ENCODE measurements around the gene TIMMDC1. TPM values are rescaled to one million over a fixed set of nuclear protein-coding genes. Genes with fewer than 3 reads are reported as not detected.
"Not testable (repeated sequence)": the region's sequence is repeated elsewhere in the genome, so short reads cannot be mapped to it uniquely, and the experiment has no call there.

TIMMDC1 gene
- total RNA-seq, 2 donors from 2014 or later: 91.0 to 94.0 TPM

DNA sequence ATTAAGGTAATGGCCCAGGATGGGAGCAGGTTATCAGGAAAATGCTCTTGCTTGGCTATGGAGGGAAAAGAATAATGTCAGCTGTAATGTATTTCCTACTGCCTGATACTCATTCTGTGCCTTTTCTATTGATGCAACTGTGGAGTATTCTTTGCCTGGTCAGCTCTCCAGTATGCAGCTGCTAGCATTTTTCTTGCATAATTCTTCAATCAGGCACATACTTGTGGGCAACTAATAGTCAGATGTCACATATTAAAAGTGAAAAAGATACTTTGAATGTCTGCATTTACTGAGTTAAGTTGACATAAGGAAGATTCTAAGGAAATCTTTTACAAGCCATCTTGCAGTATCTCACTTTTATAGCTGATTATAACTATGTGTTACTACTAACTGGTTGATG is 31.5 kb downstream of the TIMMDC1 start:
- no peaks in the 10 kb centered on the region for H3K36me3 Mint-ChIP-seq
- no peaks in the 10 kb centered on the region for H3K4me1 Mint-ChIP-seq (ENCODE audit: low read depth in 2 of 2)
- H3K4me3 Mint-ChIP-seq: no peak overlapping the region
- no peaks in the 10 kb centered on the region for H3K9me3 Mint-ChIP-seq
- ATAC-seq (no peak), DNase-seq (ENCODE audit: low spot score) (no peak)
- no peaks in the 10 kb centered on the region for H3K27me3 Mint-ChIP-seq
- no peak overlapping the region for H3K27ac Mint-ChIP-seq

DNA sequence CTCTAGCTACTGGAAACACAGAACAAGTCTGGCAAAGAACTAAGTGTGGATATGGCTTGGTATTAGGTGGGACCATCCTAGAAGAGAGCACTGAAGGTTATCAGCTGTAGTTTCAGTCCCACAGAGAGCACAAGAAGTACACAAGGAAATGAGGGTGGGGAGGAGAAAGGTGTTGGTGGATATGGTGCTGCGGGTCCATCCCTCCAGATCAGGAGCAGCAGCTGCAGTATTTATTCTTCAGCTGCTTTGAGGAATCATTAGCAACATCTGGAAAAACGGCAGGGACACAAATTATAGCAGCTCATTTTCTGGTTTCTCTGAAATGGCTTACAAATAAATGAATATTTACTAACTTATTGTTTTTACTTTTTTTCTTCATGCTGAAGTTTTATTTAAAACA is 32.1 kb downstream of the TIMMDC1 start:
- Mint-ChIP-seq H3K4me3 (no peak overlapping the region), H3K4me1 (ENCODE audit: low read depth in 2 of 2) (no peaks in the 10 kb centered on the region), H3K27ac (no peak overlapping the region), H3K27me3 (no peaks in the 10 kb centered on the region), H3K36me3 (no peaks in the 10 kb centered on the region), H3K9me3 (no peaks in the 10 kb centered on the region)
- no peak for DNase-seq (ENCODE audit: low spot score)
- no peak for ATAC-seq

DNA sequence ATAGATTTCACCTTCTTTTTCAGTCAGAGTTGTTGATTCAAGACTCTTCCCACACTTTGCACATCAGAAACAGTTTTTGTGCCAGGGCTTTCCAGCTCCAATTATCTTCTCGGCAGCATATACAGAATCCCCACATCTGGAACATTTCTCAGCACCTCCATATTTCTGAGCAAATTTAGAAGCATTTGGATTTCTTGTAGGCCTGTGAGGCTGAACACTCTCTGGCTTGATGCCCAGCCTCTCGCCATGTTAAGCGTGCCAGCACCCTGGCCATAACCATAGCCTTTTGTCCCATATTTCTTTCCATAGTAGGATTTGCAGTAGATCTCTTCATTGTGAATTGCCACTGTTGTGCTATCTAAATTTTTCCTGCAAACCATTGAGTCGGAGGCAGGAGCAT is 32.8 kb downstream of the TIMMDC1 start:
- H3K36me3 Mint-ChIP-seq: no peaks in the 10 kb centered on the region
- no peaks in the 10 kb centered on the region for H3K4me1 Mint-ChIP-seq (ENCODE audit: low read depth in 2 of 2)
- no peaks in the 10 kb centered on the region for H3K9me3 Mint-ChIP-seq
- no peak for ATAC-seq
- DNase-seq (ENCODE audit: low spot score): no peak
- no peaks in the 10 kb centered on the region for H3K27me3 Mint-ChIP-seq
- no peak overlapping the region for H3K27ac Mint-ChIP-seq
- H3K4me3 Mint-ChIP-seq: no peak overlapping the region

DNA sequence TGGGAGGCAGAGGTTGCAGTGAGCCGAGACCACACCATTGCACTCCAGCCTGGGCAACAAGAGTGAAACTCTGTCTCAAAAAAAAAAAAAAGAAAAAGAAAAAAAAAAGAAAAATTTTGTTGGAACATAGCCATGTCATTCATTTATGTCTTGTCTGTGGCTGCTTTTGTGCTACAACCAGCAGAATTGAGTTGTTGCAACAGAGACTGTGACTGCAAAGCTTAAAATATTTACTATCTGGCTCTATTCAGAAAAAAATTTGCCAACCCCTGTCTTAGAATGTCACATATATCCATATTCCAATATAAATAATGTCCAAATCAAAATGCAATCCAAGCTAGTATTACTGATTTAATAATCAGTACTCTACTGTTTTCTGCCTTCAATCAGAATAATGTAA is 35.9 kb downstream of the TIMMDC1 start:
- no peak overlapping the region for H3K27ac Mint-ChIP-seq
- H3K9me3 Mint-ChIP-seq: no peaks in the 10 kb centered on the region
- no peak overlapping the region for H3K4me3 Mint-ChIP-seq
- no peaks in the 10 kb centered on the region for H3K36me3 Mint-ChIP-seq
- DNase-seq (ENCODE audit: low spot score): no peak
- ATAC-seq: no peak
- H3K27me3 Mint-ChIP-seq: no peaks in the 10 kb centered on the region
- H3K4me1 Mint-ChIP-seq (ENCODE audit: low read depth in 2 of 2): no peaks in the 10 kb centered on the region

DNA sequence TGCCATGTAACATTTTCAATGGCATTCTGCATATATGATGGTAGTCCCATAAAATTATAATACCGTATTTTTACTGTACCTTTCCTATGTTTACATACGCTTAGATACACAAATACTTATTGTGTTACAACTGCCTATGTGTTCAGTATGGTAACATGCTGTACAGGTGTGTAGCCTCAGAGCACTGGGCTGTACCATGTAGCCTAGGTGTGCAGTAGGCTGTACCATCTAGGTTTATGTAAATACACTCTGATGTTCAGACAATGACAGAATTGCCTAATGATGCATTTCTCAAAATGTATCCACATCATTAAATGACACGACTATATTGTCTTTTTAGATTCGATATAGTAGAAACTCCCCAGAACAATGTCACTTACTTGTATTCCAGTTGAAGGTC is 38.4 kb downstream of the TIMMDC1 start:
- H3K9me3 Mint-ChIP-seq: no peaks in the 10 kb centered on the region
- no peaks in the 10 kb centered on the region for H3K36me3 Mint-ChIP-seq
- H3K4me1 Mint-ChIP-seq (ENCODE audit: low read depth in 2 of 2): no peaks in the 10 kb centered on the region
- H3K27ac Mint-ChIP-seq: no peak overlapping the region
- H3K27me3 Mint-ChIP-seq: peaks cover 0 to 4% of the 10 kb centered on the region in 2 donors
- DNase-seq (ENCODE audit: low spot score) (no peak), ATAC-seq (no peak)
- H3K4me3 Mint-ChIP-seq: no peak overlapping the region

DNA sequence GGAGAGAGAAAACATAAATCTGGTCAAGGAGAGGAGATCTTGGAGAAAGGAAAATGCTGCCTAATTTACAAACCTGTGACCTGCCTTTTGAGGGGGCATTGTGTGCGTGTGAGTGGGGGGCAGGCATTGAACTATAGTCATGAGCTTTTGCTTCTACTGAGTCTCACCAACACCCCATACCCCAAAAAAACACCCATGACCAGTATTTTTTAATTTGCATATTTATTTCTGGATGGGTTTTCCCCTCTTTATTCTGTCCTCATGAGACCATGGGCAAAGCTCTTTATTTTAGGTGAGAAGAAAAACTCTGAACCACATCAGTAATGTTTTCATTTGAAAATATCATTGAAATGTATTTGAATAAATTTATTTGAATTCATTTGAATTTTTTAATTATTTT is 40.4 kb downstream of the TIMMDC1 start:
- DNase-seq (ENCODE audit: low spot score) (no peak), ATAC-seq (no peak)
- H3K4me3 Mint-ChIP-seq: no peak overlapping the region
- H3K36me3 Mint-ChIP-seq: no peaks in the 10 kb centered on the region
- H3K27me3 Mint-ChIP-seq: peaks cover 0 to 5% of the 10 kb centered on the region in 2 donors
- no peaks in the 10 kb centered on the region for H3K9me3 Mint-ChIP-seq
- H3K27ac Mint-ChIP-seq: no peak overlapping the region
- H3K4me1 Mint-ChIP-seq (ENCODE audit: low read depth in 2 of 2): no peaks in the 10 kb centered on the region

DNA sequence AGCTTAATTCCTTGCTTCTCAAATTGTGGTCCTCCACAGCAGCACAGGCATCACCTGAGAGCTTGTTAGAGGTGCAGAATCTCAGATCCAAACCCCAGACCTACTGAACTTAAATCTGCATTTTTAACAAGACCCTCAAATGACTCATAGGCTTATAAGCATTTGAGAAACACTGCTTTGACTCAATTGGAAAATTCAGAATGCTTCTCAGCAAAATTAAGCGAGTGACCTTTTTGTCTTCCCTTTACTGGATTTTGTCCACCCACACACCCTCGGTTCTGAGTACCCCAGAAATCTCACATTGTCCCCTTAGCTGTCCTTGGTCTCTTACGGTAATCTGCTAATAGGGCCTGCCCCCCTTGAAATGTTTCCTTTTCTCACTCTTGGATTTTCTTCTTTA is 43.2 kb downstream of the TIMMDC1 start:
- no peaks in the 10 kb centered on the region for H3K36me3 Mint-ChIP-seq
- no peak overlapping the region for H3K27ac Mint-ChIP-seq
- ATAC-seq (no peak), DNase-seq (ENCODE audit: low spot score) (no peak)
- H3K9me3 Mint-ChIP-seq: no peaks in the 10 kb centered on the region
- peaks cover 0 to 5% of the 10 kb centered on the region in 2 donors for H3K27me3 Mint-ChIP-seq
- H3K4me1 Mint-ChIP-seq (ENCODE audit: low read depth in 2 of 2): no peaks in the 10 kb centered on the region
- no peak overlapping the region for H3K4me3 Mint-ChIP-seq

DNA sequence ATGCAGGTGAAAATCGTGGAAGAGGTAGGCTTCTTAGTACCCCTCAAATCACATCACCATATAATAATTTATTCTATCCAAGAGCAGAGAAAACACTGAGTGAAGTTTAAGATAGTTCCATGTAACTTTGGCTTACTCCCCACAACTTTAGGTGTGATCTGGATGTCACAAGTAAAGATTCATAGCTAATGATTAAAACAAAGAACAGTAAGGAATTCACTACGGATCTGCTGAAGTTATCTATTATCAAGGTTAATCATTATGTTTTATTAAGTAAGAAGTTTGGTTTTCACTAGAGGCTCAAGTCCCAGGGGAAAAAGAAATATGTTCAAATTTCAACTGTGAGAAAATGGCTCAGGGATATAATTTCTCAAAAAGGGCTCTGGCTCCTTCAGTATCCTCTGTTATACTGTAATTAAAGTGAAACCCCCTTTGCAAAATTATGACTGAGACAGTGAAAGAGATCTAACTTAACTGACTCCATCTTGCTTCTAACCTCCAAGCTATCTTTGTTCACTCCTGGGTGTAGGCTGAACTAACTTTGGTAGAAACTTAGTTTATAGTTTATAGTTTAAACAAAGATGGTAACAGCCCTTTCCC is 43.9 kb downstream of the TIMMDC1 start:
- Mint-ChIP-seq H3K27ac (no peak overlapping the region), H3K36me3 (no peaks in the 10 kb centered on the region), H3K9me3 (no peaks in the 10 kb centered on the region), H3K4me1 (ENCODE audit: low read depth in 2 of 2) (no peaks in the 10 kb centered on the region), H3K4me3 (no peak overlapping the region), H3K27me3 (peaks cover 0 to 5% of the 10 kb centered on the region in 2 donors)
- no peak for DNase-seq (ENCODE audit: low spot score)
- no peak for ATAC-seq

DNA sequence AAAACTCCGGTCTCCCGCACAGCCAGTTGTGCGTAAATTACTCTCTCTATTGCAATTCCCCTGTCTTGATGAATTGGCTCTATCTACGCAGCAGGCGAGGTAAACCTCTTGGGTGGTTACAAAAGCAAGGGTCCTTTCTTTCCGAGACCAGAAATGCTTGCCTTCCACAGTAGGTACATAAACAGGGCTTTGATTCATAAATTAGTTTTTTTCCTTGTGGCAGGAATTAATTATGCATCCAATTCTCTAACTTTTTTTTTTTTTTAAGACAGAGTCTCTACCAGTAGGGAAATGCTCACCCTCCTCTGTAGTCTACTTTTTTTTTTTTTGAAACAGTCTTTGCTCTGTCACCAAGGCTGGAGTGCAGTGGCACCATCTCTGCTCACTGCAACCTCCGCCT is 44.8 kb downstream of the TIMMDC1 start:
- no peak overlapping the region for H3K4me3 Mint-ChIP-seq
- H3K27me3 Mint-ChIP-seq: peaks cover 0 to 5% of the 10 kb centered on the region in 2 donors
- no peak for ATAC-seq
- no peaks in the 10 kb centered on the region for H3K4me1 Mint-ChIP-seq (ENCODE audit: low read depth in 2 of 2)
- no peak overlapping the region for H3K27ac Mint-ChIP-seq
- no peaks in the 10 kb centered on the region for H3K36me3 Mint-ChIP-seq
- no peak for DNase-seq (ENCODE audit: low spot score)
- H3K9me3 Mint-ChIP-seq: no peaks in the 10 kb centered on the region

DNA sequence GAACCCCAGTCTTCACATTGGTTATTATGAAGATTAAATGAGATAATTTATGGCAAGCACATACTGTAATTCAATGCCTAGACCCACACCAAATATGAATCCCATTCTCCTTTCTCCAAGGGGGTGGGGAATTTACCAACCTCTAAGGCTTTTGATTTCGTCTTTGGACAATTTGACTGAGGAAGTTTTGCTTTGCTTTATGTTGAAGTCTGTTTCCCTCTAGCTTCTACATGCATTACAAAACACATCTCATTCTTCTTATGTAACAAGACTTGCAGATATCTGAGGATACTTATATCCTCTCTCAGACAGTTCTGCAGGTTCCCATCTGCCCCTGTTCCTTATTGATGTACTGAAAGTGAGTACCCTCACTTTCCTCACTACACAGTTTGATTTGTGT is 48.9 kb downstream of the TIMMDC1 start:
- no peaks in the 10 kb centered on the region for H3K27me3 Mint-ChIP-seq
- no peaks in the 10 kb centered on the region for H3K36me3 Mint-ChIP-seq
- H3K9me3 Mint-ChIP-seq: no peaks in the 10 kb centered on the region
- DNase-seq (ENCODE audit: low spot score): no peak
- no peak overlapping the region for H3K4me3 Mint-ChIP-seq
- no peak overlapping the region for H3K27ac Mint-ChIP-seq
- no peaks in the 10 kb centered on the region for H3K4me1 Mint-ChIP-seq (ENCODE audit: low read depth in 2 of 2)
- ATAC-seq: no peak

DNA sequence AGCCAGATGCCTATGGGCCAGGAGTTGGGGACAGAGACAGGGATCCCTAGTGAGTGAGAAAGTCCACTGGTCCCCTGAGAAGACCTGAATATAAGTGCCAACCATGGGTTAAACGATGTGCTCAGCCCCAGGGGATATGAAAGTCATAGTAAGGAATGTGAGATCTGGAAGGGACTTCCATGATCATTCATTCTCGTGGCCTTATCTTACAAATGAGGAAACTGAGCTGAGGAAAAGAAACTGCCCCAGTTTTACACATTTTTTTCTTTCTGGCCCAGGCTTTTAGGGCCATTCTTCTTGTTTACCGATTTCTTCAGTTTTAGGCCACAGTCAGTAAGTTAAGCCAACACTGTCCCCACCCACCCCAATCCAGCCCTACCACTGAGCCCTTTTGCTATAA is 50.0 kb downstream of the TIMMDC1 start:
- Mint-ChIP-seq H3K9me3 (no peaks in the 10 kb centered on the region), H3K27ac (no peak overlapping the region), H3K4me1 (ENCODE audit: low read depth in 2 of 2) (no peaks in the 10 kb centered on the region), H3K36me3 (no peaks in the 10 kb centered on the region), H3K27me3 (no peaks in the 10 kb centered on the region), H3K4me3 (no peak overlapping the region)
- DNase-seq (ENCODE audit: low spot score): no peak
- no peak for ATAC-seq

DNA sequence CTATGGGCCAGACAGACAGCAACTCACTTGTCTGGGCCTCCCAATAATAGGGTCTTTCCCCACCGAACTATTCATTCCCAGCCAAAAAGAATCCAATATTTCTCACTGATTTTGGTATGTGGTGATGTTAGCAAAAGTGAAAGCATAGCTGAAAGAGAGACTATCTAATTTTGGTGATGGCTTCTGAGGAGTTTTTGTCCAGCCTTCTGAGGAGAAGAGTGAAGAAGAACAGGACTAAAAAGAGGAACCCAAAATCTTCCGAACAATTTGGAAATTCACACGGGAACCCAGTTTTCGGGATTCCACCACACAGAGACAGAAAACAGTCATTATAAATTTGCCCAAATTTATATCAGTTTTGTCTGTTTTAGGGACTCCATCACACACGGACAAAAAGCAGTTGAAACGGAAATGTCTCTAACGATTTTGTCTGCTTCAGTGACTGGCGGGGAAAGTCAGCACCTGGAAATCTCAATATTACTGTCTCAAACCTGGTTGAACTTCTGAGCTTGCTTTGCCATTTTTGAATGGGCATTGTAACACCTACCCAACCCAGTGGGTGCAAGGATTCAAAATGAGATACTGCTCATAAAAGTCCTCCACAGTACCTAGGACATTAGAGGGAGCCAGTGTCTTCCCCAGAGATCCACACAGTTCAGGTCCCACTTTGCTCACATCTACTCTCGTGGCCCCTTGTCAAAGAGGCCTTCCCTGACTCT is 52.0 kb downstream of the TIMMDC1 start:
- Mint-ChIP-seq H3K4me3 (no peak overlapping the region), H3K4me1 (ENCODE audit: low read depth in 2 of 2) (no peaks in the 10 kb centered on the region), H3K9me3 (no peaks in the 10 kb centered on the region), H3K36me3 (no peaks in the 10 kb centered on the region), H3K27me3 (no peaks in the 10 kb centered on the region), H3K27ac (peak overlapping the region in 1 of 2 donors; percentile 27)
- DNase-seq (ENCODE audit: low spot score) (no peak), ATAC-seq (no peak)

DNA sequence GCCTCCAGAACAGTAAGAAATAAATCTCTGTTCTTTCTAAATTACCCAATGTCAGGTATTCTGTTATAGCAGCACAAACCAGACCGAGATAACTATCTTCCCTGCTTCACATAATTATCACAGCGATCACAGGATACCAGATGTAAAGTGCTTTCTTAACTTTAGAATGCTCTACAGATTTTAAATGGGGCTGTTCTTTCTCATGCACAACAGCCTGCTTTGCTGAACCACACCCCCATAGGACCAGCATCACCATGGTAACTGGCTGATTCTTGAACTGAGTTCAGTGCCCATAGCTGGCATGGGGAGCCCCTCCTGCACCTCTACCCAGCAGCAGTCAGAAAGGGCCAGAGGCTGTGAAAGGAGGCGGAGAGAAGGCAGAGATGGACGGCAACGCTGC is 53.3 kb downstream of the TIMMDC1 start:
- Mint-ChIP-seq H3K9me3 (no peaks in the 10 kb centered on the region), H3K36me3 (no peaks in the 10 kb centered on the region), H3K4me1 (ENCODE audit: low read depth in 2 of 2) (no peaks in the 10 kb centered on the region), H3K4me3 (no peak overlapping the region), H3K27me3 (peaks cover 0 to 1% of the 10 kb centered on the region in 2 donors), H3K27ac (no peak overlapping the region)
- peak in 1 of 2 donors; percentile 6 for ATAC-seq
- DNase-seq (ENCODE audit: low spot score): no peak

DNA sequence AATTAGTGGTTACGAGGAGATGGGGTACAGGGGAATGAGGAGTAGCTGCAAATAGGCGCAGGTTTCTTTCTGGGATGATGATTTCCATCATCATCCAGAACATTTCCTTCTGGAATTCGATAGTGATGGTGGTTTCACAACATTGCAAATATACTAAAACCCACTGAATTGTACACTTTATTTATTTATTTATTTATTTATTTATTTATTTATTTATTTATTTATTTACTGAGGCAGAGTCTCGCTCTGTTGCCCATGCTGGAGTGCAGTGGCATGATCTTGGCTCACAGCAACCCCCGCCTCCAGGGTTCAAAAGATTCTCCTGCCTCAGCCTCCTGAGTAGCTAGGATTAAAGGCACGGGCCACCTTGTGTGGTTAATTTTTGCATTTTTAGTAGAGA is 54.6 kb downstream of the TIMMDC1 start:
- H3K9me3 Mint-ChIP-seq; H3K27ac Mint-ChIP-seq; H3K4me3 Mint-ChIP-seq; DNase-seq (ENCODE audit: low spot score); H3K36me3 Mint-ChIP-seq; H3K4me1 Mint-ChIP-seq (ENCODE audit: low read depth in 2 of 2); ATAC-seq; H3K27me3 Mint-ChIP-seq: not testable (repeated sequence)
